WERI-Rb-1 (cell line): ENCODE data around the gene FARS2.

ENCODE experiments used
- DNase-seq: peaks from one replicate; pipeline ENCODE4 v3.0.0-alpha.2; 2020
- H3K27ac ChIP-seq: fragments of 250-450 bp; sonication (Bioruptor Pico); 2 replicates; pipeline ENCODE4 v1.5.1; 2020; ENCODE audit warnings: mild to moderate bottlenecking, moderate library complexity
- H3K27me3 ChIP-seq: fragments of 250-450 bp; sonication (Bioruptor Pico); 2 replicates; pipeline ENCODE4 v1.5.1; 2021; ENCODE audit warnings: mild to moderate bottlenecking, low read depth, moderate library complexity; ENCODE audit not compliant: insufficient read depth, severe bottlenecking
- H3K36me3 ChIP-seq: fragments of 250-450 bp; sonication (Bioruptor Pico); 2 replicates; pipeline ENCODE4 v1.5.1; 2020; ENCODE audit warnings: mild to moderate bottlenecking, moderate library complexity
- H3K4me3 ChIP-seq: 2 replicates; pipeline ENCODE4 v1.5.1; 2011; ENCODE audit warnings: low read depth, mild to moderate bottlenecking, control low read depth, low read length
- H3K9me3 ChIP-seq: fragments of 250-450 bp; sonication (Bioruptor Pico); 2 replicates; pipeline ENCODE4 v1.5.1; 2021; ENCODE audit warnings: mild to moderate bottlenecking, moderate library complexity; ENCODE audit not compliant: severe bottlenecking
- CTCF ChIP-seq: IDR thresholded peaks from 2 replicates; pipeline ENCODE4 v1.5.1; 2011; ENCODE audit warnings: low read depth, mild to moderate bottlenecking, control low read depth, inconsistent platforms, low read length

FARS2 gene

GRCh38 chr6:5737460-5737859 is 476.1 kb downstream of the FARS2 start:
- H3K9me3 ChIP-seq, result no peaks in the 10 kb centered on the region
- no peak overlapping the region for H3K4me3 ChIP-seq
- H3K27me3 ChIP-seq, result no peaks in the 10 kb centered on the region
- no peaks in the 10 kb centered on the region; the same call in 1 of the 2 replicates for H3K36me3 ChIP-seq
- no peak overlapping the region for H3K27ac ChIP-seq
- no peak for DNase-seq
- TF ChIP-seq CTCF, result no peak

- DNase-seq, result no peak
Observed at GRCh38 chr6:5738211-5738610, 476.9 kb downstream of the FARS2 start.

GRCh38 chr6:5744497-5744896 is 483.2 kb downstream of the FARS2 start:
- TF ChIP-seq CTCF, result no peak
- Histone ChIP-seq H3K27me3 (no peaks in the 10 kb centered on the region), H3K27ac (no peak overlapping the region), H3K4me3 (no peak overlapping the region), H3K36me3 (no peaks in the 10 kb centered on the region), H3K9me3 (no peaks in the 10 kb centered on the region)
- DNase-seq, result no peak

More at GRCh38 chr6:5738211-5738610, 476.9 kb downstream of the FARS2 start:
- Histone ChIP-seq H3K27ac (no peak overlapping the region), H3K27me3 (no peaks in the 10 kb centered on the region), H3K4me3 (no peak overlapping the region), H3K9me3 (no peaks in the 10 kb centered on the region), H3K36me3 (no peaks in the 10 kb centered on the region; the same call in 1 of the 2 replicates)
- TF ChIP-seq CTCF, result no peak

GRCh38 chr6:5745081-5745480 is 483.8 kb downstream of the FARS2 start:
- no peak for DNase-seq
- no peak overlapping the region for H3K27ac ChIP-seq
- TF ChIP-seq CTCF, result no peak

GRCh38 chr6:5746053-5746758 is 484.9 kb downstream of the FARS2 start:
- peak; percentile 88 for DNase-seq
- Histone ChIP-seq H3K27me3 (no peaks in the 10 kb centered on the region), H3K9me3 (no peaks in the 10 kb centered on the region), H3K4me3 (no peak overlapping the region), H3K27ac (no peak overlapping the region), H3K36me3 (no peaks in the 10 kb centered on the region)
- peak; percentile 85 for TF ChIP-seq CTCF

More at GRCh38 chr6:5745081-5745480, 483.8 kb downstream of the FARS2 start:
- no peaks in the 10 kb centered on the region for H3K9me3 ChIP-seq
- H3K4me3 ChIP-seq, result no peak overlapping the region
- no peaks in the 10 kb centered on the region for H3K36me3 ChIP-seq
- H3K27me3 ChIP-seq, result no peaks in the 10 kb centered on the region

- H3K9me3 ChIP-seq, result no peaks in the 10 kb centered on the region
- H3K36me3 ChIP-seq, result no peaks in the 10 kb centered on the region
- H3K27ac ChIP-seq, result no peak overlapping the region
- no peak for TF ChIP-seq CTCF
- DNase-seq, result no peak
- H3K4me3 ChIP-seq, result no peak overlapping the region
- no peaks in the 10 kb centered on the region for H3K27me3 ChIP-seq
Observed at GRCh38 chr6:5746759-5747130, 485.4 kb downstream of the FARS2 start.
